Head of caudate nucleus (tissue), 42 donors: ENCODE results near the gene SHOC2.
"Not testable (repeated sequence)": the region's sequence is repeated elsewhere in the genome, so short reads cannot be mapped to it uniquely, and the experiment has no call there.

ENCODE experiments used
- DNase-seq, 42 donors: peaks; one replicate each; pipeline versions ENCODE4 v3.0.0 to v3.0.0-alpha.2; 2020 to 2021; ENCODE audit warnings: mixed read lengths in 7 of 42
- intact Hi-C: fragments of 100-400 bp; cut with DNase I; formaldehyde crosslinking; loops from one replicate; pipeline ENCODE4 v1.15.0; 2022

SHOC2 gene

DNA sequence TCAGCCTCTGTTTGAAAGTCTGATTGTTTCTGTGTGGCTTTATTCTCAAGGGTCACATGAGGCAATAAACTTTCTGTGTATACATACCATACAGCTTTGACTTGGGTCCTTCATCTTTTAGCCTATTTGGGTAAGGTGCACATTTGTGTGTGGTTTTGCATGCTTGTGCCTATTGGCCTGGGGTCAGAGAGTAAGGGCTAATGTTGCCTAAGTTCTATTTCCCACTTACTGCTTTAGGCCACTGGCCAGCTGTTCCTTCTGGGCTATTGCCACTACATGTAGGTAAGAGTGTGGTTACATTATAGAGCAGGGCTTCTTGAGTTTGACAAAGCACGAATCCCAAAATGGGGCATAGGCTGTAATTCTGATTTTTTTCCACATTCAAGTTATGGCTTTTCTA, 22.2 kb upstream of the SHOC2 start:
- intact Hi-C loops: loop anchor here (10.0 kb wide), 1 partner anchor 152 kb away; no protein-coding TSS in a partner anchor
- DNase-seq: no peak

GRCh38 chr10:110898391-110898790, 21.0 kb upstream of the SHOC2 start:
- intact Hi-C loops: loop anchor here (10.0 kb wide), 1 partner anchor 154 kb away; no protein-coding TSS in a partner anchor

DNA sequence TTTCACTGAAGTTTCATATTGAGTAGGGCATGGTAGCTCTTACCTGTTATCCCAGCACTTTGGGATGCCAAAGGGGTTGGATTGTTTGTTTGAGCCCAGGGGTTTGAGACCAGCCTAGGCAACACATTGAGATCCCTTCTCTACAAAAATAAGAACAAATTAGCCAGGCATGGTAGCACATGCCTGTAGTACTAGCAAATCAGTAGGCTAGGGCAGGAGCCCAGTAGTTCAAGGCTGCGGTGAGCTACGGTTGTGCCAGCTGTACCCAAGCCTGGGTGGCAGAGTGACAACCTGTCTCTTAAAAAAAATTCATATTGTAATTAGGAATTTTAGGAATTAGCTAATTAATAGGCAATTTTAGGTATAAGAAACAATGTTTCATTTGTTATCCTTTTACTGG, 18.4 kb upstream of the SHOC2 start:
- no peak for DNase-seq
- intact Hi-C loops: no loop called here

More at GRCh38 chr10:110898391-110898790, 21.0 kb upstream of the SHOC2 start:
- no peak for DNase-seq

GRCh38 chr10:110901954-110902819, 17.2 kb upstream of the SHOC2 start:
- peak in 19 of 42 donors; percentile 8 to 70 (median 30) for DNase-seq
- intact Hi-C loops: no loop called here

GRCh38 chr10:110903280-110904278, 15.8 kb upstream of the SHOC2 start:
- DNase-seq: no peak
- intact Hi-C loops: no loop called here

DNA sequence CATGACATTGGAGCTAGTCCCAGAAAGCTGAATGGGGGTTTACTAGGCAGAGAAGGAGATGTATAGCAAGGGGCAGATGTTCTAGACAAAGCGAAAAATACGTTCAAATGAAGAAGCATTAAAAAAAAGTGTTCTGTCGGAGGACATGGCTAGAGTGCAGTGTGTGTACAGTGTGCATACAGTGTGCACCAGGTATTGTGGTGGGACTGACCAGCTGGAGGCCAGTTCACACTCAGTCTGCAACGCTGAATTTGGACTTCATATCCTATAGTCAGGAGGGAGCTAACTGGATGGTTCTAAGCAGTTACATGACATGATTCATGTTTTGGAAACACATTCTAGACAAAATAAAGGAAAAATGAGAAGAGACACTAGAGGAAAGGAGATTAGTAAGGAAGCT, 9.3 kb upstream of the SHOC2 start:
- intact Hi-C loops: no loop called here
- DNase-seq: no peak

DNA sequence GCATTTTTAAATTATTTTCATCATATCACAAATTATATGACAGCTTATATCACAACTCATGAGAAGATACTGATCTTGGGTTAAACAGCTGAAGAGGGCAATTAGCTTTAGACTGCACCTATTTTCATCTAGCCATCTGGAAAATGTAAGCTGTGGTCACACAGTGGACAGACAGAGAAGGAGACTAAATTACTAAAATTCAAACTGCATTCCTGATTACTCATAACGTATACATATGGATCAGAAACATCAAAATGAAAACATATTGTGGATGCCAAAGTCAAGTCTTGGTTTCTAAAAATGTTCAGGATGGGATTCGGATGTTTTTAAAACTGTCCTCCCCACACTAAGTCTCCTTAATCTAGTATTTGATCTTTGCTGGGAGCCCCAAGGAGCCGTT, 7.0 kb upstream of the SHOC2 start:
- intact Hi-C loops: no loop called here
- DNase-seq: no peak

GRCh38 chr10:110914431-110914830, 5.0 kb upstream of the SHOC2 start:
- intact Hi-C loops: no loop called here
- no peak for DNase-seq

- no peak for DNase-seq
- intact Hi-C loops: no loop called here
Observed at GRCh38 chr10:110915035-110915434, 4.4 kb upstream of the SHOC2 start.

DNA sequence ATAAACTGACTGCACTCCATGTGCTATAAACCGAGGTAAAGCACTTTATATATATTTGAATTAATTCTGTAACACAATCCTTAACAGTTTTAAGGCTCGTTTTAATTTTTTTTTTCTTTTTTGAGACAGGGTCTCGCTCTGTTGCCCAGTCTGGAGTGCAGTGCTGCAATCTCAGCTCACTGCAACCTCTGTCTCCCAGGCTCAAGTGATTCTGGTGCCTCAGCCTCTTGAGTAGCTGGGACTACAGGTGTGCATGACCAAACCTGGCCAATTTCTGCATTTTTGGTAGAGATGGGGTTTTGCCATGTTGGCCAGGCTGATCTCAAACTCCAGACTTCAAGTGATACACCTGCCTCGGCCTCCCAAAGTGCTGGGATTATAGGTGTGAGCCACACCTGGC, 3.8 kb upstream of the SHOC2 start:
- intact Hi-C loops, DNase-seq: not testable (repeated sequence)

DNA sequence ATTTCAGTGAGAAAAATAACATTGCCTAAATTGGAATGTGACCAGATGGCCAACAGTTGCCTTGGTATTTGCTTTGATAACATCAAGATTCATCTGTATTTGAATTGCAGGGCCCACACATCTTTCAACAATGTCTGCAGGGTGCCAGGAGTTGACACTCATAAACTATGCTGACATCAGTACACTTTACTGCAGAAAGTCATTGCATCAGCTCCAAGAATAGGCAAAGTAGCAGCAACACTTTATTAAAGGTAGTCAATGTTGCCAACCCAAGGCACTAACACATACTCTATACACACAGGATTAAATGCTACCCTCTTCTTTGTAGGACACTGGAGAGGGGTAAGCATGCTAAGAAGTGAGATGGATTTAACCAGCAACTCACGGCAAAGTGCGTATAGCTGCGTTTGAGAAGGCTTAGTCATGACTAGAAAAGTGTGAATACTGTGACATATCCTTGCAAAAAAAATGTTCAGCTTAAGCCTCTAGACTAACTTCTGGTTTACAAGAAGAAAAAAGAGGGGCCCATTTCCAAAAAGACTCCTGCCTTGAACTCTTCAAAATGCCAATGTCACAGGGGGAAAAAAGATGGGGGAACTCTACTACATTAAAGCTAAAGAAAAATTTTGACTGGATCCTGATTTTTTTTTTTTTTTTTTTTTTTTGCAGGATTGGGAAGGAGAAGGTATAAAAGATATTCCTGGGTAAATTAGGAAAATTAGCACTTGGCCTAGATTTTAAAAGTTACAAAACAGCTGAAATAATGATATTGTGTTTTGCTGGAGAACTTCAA, 2.7 kb upstream of the SHOC2 start:
- intact Hi-C loops: no loop called here
- no peak for DNase-seq

- intact Hi-C loops: loop anchor here (2.0 kb wide), 1 partner anchor 47 kb away; the partner anchor contains the start of gene PDCD4
- DNase-seq: peak in 38 of 42 donors; percentile 75 to 94 (median 87)
Observed at GRCh38 chr10:110918269-110918642, 1.1 kb upstream of the SHOC2 start.

DNA sequence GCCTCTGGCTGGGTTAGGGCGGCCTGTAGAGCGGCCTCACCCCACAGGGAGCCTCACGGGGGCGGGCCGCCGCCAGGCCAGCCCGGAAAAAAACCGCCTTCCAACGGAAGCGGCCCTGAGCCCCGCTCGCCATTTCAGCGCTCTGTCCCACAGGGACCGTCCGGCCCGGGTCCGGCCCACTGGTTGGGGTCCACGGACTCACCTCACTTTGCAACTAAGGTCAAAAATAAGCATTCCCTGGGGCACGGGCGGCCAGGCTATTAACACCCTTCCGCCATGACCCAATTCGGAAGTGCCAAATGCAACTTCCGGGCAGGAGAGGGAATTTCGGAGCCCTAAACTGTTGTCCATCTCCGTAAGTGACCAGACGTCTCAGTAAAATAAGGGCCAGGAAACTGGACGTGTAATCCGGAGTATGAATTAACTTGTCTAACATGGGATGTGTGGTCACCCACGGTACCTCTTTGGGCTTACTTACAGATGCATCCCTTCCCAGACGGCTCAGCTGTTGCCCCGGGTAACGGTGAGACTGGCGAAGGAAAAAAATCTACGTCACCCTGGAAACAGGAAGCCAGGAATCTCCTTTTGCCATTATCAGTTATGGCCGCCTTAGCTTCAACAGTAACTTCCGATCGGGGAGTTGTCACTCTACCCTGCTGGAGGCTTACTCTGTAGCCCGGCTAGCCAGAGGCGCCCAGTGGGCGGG, 608 bp upstream of the SHOC2 start, which contains the start of gene BBIP1:
Gene BBIP1, minus strand, starts transcription at position 538 of the 706 bp plus-strand sequence. CDS start 1,023 bp downstream, outside the sequence.
- intact Hi-C loops: loop anchor here (2.0 kb wide), 1 partner anchor 48 kb away; the partner anchor contains the start of gene PDCD4
- peak in 6 of 42 donors; percentile 60 to 91 (median 80) for DNase-seq

GRCh38 chr10:110919971-110920881, 822 bp downstream of the SHOC2 start:
- peak in 33 of 42 donors; percentile 5 to 56 (median 34) for DNase-seq
- intact Hi-C loops: loop anchor here (2.0 kb wide), 1 partner anchor 49 kb away; the partner anchor contains the start of gene PDCD4

- intact Hi-C loops: no loop called here
Observed at GRCh38 chr10:110923856-110924493, 4.6 kb downstream of the SHOC2 start.

DNA sequence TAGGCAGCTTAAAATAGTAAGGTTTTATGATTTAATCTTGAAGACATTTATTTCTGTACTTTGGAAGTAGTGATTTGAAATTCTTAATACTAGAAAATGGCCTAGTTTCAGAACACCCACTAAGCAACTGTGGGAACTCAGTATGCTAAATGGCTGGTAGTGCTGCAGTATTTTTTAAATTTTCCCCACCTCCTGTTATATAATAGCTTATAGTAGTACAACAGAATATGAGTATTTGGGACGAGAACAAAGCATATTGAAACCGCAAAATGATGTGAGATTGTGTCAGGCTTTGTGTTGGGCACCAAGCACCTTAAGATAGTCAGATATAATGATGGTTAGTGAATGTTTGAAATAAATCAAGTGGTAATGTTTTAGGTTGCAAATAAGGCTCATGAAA, 8.1 kb downstream of the SHOC2 start:
- DNase-seq: peak in 2 of 42 donors; percentile 12 to 31

More at GRCh38 chr10:110923856-110924493, 4.6 kb downstream of the SHOC2 start:
- no peak for DNase-seq

More for the DNA sequence above, 8.1 kb downstream of the SHOC2 start:
- intact Hi-C loops: no loop called here
